AG08396 (cell line): Measurements from ENCODE around the gene NMNAT3.

ENCODE experiments used
- DNase-seq: peaks from one replicate; pipeline ENCODE4 v3.0.0; 2012; ENCODE audit warnings: low spot score, mixed read lengths

The NMNAT3 gene

DNA sequence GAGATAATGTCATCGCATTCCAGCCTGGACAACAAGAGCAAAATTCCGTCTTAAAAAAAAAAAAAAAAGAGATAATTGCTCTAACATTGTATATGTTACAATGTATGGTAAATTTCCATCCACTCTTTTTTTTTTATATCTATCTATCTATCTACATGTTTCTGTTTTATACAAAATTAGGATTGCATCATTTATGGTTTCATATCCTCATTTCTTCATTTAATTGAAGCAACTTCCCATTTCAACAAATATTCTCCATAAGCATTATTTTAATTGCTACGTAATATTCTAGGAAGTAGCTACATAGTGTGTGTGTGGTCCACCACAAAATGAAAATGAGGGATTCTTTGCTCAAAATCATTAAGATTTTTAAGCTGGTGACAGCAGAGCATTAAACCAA, 156.6 kb downstream of the NMNAT3 start:
- no peak for DNase-seq

DNA sequence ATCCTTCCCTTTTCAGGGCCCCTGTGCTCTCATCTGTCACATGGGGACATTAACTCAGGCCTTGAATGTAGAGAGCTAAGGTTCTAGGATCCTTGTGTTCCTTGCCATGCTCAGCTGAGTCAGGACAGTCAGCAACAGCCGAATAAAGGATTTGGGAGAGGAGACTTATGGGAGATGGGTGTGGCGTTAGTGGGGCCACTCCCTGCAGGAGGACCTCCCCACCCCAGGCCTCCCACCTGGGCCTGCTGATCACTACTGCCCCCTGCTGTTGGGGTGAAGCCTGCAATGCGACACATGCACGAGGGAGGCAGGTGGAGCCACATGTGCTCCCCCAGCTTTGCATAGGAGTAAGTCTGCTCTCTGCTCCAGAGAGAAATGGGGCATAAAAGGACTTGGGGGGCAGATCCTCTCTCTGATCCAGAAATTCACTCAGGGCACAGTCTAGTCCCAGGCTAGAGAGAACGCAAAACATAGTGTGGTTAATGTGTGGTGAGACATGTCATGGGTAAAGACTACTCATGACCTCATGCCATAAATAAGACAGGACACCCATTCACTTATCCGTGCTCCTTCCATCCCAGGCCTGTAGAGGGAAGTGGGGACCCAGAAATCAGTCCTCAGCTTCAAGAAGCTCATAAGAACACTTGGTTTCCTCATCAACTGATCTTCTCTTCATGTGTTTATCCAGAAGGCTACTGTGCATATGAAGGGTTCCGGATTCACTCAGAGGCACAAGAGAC, 157.6 kb downstream of the NMNAT3 start:
- DNase-seq = no peak

DNA sequence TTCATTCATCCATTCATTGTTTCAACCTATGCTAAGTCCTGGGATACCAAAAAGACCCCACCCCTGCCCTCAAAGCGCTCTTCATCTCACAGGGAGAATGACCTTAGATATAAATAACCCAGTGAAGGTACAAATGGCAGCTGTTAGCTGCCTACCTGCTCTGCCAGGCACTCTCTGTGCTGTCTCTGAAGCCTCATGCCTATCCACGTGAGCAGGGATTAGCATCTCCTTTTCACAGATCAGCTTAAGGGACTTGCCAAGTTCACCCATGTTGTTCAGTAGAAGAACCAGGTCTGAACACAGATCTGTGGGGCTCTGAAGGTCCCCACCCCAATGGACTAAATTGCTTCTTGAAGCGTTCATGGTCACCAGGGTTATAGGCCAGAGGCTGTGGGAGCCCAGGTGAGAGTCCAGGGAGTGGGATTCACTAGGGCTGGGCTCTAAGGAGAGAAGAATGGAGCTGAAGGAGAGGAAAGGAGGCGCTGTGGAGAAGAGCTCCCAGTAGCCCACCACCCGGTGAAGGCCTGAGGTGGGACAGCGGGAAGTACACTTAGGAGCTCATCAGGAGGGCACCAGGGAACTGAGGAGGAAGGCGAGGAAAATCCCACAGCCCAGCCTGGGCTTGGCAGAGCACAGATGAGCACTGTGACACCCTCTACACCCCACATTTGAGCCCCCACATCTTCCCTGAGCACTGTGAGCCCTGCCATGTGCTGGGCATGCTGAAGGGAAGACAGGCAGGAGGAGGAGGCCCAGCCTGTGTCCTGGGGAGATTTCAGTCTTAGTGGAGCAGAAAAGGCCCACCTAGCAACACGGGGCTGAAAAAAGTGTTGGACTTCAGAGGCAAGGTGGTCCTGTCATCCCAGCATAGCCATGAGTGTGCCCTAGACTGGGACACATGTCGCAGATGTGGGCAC, 158.6 kb downstream of the NMNAT3 start:
- DNase-seq = no peak

DNA sequence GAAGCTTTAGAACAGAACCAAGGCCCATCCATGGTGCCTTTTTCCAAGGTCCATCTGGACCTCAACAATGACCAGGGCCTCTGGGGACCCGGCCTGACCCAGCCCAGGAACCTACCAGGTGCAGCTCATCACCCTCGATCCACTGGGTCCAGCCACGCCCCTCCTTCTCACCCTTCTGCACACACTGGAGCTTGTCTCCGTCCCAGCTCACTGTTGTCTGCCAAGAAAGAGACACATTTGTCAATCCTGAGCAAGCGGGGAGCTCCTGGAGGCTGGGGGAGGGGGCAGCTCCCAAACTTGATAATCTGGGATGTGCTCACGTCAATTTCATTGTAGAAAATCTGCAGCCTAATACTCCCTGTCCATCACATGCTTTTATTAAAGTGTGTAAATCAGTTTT, 159.5 kb downstream of the NMNAT3 start:
- DNase-seq = no peak

DNA sequence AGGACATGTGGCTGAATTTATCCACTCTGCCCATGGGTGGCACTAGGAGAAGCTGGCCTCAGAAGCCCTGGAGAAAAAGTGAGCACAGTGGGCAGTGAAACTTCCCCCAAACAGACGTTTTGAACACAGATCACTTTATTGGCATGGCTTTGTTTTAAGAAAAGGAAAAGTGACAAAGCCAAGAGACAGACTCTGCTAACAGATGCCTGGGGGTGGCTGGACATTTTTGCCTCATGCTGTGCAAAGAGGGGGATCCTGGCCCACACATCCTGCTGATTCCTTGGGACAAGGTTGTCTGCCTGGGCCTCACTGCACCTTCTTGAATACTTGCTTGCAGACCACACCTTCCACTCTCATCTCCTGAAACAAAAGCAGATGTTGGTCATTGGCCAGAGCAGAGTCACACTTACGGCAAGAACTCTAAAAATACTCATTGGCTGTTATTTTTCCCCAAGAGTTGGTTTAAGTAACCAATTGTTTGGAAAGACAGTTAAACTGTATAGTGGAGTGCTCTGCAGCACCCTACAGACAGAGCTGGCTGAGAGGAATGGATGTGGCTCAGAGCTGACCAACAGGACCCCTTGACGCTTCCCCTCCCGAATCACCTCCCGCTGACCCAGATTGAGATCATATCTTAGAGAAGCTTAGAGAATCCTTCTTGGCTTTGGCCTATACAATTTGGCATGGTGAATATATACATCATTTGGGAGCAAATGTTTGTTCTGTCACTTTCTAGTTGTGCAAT, 160.3 kb downstream of the NMNAT3 start:
- no peak for DNase-seq

DNA sequence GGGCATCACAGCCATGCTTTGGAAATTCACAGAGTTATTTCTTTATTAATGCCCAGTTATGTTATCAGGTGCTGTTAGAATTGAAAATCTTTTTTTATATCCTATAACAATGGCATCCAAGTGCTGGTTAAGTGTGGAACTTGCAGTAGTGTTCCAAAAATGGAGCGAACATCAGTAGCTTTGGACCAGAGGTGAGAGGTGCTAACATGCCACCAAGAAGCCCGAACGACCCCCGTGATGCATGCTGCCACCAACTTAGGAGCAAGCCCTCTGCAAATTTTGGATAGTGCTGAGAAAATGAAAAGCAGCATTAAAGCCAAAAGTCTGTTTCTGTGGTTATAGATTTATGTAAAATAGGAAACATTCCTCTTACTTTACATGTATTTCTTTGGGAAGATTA, 163.0 kb downstream of the NMNAT3 start:
- no peak for DNase-seq
